ENCODE results near the gene VPS33A. TPM values are rescaled to one million over a fixed set of nuclear protein-coding genes. Genes with fewer than 3 reads are reported as not detected.
A peak's percentile ranks its signal among the peaks of the same experiment; 100 is the strongest.

Gene VPS33A
- total and polyA plus RNA-seq, 2 of the 13 experiments (the other 11 are each of a cell fraction or from before 2014, with no cell fraction given): 11.0 to 43.6 TPM

DNA sequence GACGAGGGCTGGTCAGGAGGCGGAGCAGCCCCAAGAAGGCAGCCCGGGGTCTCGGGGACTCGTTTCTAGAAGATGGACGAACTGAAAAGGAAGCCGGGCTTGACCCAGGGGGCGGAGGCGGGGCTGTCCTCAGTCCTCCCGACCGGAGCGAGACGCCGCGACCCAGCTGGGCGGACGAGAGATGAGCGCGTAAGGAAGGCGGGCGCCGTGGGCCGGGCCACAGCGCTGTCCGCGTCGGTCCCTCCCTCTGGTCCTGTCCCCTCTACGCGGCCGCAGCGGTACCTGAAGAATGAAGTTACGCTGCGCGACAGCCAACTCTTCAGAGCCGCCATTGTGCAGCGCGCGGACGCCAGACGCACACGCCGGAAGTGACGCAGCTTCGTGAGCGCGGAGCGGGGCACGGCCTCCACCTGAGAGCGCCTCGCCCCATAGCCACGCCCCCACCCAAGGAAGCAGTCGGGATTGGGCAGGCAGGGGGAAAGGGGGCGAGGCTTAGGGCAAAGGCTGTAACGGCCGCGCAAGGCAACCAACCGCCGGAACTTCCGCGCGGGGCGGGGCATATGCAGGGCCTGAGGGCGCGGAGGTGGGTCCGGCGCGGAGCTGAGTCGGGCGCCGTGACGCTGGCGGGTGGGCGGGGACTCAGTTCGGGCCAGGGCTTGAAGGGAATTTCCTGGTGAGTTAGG, 40.5 kb downstream of the VPS33A start, which contains the start of gene DIABLO (continued):
- TF ChIP-seq, protein P1, sequence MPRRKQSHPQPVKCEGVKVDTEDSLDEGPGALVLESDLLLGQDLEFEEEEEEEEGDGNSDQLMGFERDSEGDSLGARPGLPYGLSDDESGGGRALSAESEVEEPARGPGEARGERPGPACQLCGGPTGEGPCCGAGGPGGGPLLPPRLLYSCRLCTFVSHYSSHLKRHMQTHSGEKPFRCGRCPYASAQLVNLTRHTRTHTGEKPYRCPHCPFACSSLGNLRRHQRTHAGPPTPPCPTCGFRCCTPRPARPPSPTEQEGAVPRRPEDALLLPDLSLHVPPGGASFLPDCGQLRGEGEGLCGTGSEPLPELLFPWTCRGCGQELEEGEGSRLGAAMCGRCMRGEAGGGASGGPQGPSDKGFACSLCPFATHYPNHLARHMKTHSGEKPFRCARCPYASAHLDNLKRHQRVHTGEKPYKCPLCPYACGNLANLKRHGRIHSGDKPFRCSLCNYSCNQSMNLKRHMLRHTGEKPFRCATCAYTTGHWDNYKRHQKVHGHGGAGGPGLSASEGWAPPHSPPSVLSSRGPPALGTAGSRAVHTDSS (CRISPR knock-in tag; conservative IDR thresholded peaks at IDR 0.05): no peak
- peak; percentile 69 for TF ChIP-seq TFAP4 (IDR thresholded peaks at IDR 0.05; ENCODE audit: borderline replicate concordance, low read depth)
- TF ChIP-seq KMT2B (CRISPR knock-in tag; IDR thresholded peaks at IDR 0.05): peak; percentile 94
- peak; percentile 17; the same call in 1 of the 2 replicates for TF ChIP-seq JUN (CRISPR knock-in tag; IDR thresholded peaks at IDR 0.05)
- TF ChIP-seq FOXA3 (CRISPR knock-in tag; IDR thresholded peaks at IDR 0.05): peak; percentile 70
- peak; percentile 89 for TF ChIP-seq DMAP1 (CRISPR knock-in tag; IDR thresholded peaks at IDR 0.05)
- TF ChIP-seq RXRA (CRISPR knock-in tag; IDR thresholded peaks at IDR 0.05): peak; percentile 86
- TF ChIP-seq SMAD1 (CRISPR knock-in tag; IDR thresholded peaks at IDR 0.05; ENCODE audit: borderline replicate concordance, low read depth): no peak
- TF ChIP-seq ZNF326 (CRISPR knock-in tag; IDR thresholded peaks at IDR 0.05; ENCODE audit: borderline replicate concordance): 0 out of 2 replicates have a peak, but pooled peaks have one; percentile 62
- TF ChIP-seq, protein P2, sequence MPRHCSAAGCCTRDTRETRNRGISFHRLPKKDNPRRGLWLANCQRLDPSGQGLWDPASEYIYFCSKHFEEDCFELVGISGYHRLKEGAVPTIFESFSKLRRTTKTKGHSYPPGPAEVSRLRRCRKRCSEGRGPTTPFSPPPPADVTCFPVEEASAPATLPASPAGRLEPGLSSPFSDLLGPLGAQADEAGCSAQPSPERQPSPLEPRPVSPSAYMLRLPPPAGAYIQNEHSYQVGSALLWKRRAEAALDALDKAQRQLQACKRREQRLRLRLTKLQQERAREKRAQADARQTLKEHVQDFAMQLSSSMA (CRISPR knock-in tag; IDR thresholded peaks at IDR 0.05): 0 out of 2 replicates have a peak, but pooled peaks have one; percentile 74
- TF ChIP-seq ZFAT (CRISPR knock-in tag; conservative IDR thresholded peaks at IDR 0.05): no peak
- TF ChIP-seq HIC2 (CRISPR knock-in tag; IDR thresholded peaks at IDR 0.05; ENCODE audit: low read depth): no peak
- no peak for TF ChIP-seq FOXP1 (IDR thresholded peaks at IDR 0.05)
- TF ChIP-seq FOXP1 (CRISPR knock-in tag; IDR thresholded peaks at IDR 0.05): peak; percentile 29; the same call in 1 of the 2 replicates
- TF ChIP-seq ZNF20 (CRISPR knock-in tag; IDR thresholded peaks at IDR 0.05): no peak
- TF ChIP-seq SMAD9 (CRISPR knock-in tag; IDR thresholded peaks at IDR 0.05): peak; percentile 56; the same call in 1 of the 2 replicates
- no peak for TF ChIP-seq ZNF841 (CRISPR knock-in tag; IDR thresholded peaks at IDR 0.05; ENCODE audit: borderline replicate concordance)
- peak; percentile 77; the same call in 1 of the 2 replicates for TF ChIP-seq RXRB (CRISPR knock-in tag; IDR thresholded peaks at IDR 0.05; ENCODE audit: borderline replicate concordance)
- TF ChIP-seq ARID4A (CRISPR knock-in tag; IDR thresholded peaks at IDR 0.05; ENCODE audit: borderline replicate concordance): peak; percentile 99
- peak; percentile 78; the same call in 1 of the 2 replicates for TF ChIP-seq ZSCAN21 (CRISPR knock-in tag; IDR thresholded peaks at IDR 0.05; ENCODE audit: borderline replicate concordance)
- peak; percentile 73; the same call in 1 of the 2 replicates for TF ChIP-seq REPIN1 (CRISPR knock-in tag; IDR thresholded peaks at IDR 0.05; ENCODE audit: borderline replicate concordance, low read depth)

Data from HepG2 (cell line).